ENCODE data around the gene SLC9A3.

SLC9A3 gene

DNA sequence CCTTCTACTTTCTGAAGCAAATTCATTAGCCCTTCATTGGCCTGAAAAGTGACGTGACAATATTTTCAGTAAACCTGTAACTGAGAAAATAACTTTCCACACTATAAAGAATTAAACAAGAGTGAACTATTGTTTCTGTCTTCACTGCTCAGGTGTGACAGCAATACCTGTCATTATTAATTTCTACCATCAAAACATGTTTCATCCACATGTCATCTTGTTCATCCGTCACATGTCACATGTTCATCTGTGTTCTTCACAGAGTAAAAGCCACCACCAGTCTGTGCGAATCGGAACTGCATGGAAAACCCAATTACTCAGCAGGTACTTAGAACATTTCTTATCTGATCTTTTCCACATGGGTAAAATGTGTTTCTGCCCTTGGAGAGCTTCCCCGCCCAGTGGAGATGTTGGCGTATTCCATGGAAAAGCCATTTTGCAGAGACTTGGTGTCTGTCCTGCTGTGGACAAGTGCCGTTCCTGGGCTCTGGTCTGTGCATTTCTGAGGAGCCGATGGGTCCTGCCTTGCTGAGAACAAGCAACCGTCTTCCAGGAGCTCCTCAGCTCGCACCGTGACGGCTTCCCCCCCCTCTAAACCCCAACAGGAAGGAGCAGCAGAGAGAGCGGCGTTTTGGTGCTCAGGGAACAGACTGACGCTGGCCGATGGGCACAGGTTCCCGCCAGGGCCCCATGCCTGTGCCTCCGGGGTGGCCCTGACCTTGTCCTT lies 91.9 kb downstream of the SLC9A3 start:
- no peak for DNase-seq (ENCODE audit: low read depth in 2 of 2, low spot score in 1 of 2)

DNA sequence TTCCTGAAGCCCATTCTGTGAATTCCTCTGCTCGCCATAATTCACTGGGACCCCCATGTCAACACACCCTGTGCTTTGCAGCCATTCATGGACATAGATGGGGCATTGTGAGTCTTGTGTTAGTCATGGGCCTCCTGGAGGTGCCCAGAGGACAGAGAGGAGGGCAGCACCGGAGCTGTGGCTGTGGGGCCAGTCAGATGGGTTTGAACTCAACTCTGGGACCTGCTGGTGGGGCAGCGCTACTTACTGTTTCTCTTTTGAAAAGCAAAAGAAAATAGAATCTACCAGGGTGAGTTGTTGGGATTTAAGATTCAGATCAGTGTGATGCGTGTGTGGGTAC lies 92.6 kb downstream of the SLC9A3 start:
- DNase-seq (ENCODE audit: low read depth in 2 of 2, low spot score in 1 of 2) = no peak

- no peak for DNase-seq (ENCODE audit: low read depth in 2 of 2, low spot score in 1 of 2)
Measured at GRCh38 chr5:431001-431710, 93.1 kb downstream of the SLC9A3 start.

DNA sequence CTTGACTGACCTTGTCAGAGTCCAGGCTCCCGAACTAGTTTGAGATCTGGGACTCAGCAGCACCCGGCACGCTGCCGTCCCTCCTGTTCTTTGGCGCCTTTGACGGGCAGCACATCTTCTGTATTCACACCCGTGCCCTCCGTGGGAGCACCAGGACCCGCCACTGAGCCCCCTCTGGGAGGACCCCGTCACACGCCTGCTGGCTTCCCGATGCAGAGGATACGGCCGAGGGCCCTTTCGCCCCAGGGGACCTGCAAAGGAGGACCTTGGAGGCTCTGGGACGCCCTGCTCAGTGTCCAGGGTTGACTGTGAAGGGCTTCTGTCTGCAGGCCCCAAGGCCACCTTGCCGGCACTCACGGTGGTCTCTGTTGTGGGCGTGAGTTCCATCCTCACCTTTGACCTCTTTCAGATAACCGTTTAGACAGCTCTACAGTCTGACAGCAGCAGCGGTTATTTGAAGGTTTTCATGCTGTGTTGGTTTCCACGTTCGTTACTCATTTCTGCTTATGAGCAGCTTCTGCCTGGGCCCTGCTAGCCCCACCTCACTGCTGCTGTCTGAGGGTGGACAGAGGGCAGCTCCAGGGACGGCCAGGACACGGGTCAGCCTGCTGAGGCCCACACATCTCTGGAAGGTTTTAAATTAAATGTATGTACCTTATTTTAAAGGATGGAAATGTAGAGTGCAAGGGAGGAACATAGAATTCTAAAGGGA lies 93.9 kb downstream of the SLC9A3 start:
- no peak for DNase-seq (ENCODE audit: low read depth in 2 of 2, low spot score in 1 of 2)

GRCh38 chr5:429453-430188 lies 94.6 kb downstream of the SLC9A3 start:
- DNase-seq (ENCODE audit: low read depth in 2 of 2, low spot score in 1 of 2) = no peak

DNA sequence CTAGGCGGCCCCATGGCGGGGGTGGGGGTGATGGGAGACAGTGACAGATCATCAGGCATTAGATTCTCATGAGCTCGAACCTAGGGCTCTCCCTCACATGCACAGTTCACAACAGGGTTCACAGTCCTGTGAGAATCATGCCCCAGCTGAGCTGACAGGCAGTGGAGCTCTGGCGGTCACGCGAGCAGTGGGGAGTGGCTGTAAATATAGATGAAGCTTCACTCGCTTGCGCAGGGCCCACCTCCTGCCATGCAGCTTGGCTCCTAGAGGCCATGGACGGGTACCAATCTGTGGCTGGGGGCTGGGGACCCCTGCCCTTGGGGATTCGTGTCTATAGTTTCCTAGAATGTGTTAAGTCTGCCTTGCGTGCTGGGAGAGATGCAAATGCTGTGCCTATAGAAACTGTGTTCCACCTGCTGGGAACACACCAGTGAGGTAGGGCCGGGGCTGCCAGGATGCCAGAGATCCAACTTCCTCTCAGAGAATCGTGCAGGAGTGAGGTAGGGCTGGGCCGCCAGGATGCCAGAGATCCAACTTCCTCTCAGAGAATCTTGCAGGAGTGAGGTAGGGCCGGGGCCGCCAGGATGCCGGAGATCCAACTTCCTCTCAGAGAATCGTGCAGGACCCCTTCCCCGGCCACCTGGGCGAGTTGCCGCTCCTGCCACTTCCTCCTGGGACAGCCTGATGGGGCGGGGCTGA lies 95.3 kb downstream of the SLC9A3 start:
- DNase-seq (ENCODE audit: low read depth in 2 of 2, low spot score in 1 of 2) = no peak

DNA sequence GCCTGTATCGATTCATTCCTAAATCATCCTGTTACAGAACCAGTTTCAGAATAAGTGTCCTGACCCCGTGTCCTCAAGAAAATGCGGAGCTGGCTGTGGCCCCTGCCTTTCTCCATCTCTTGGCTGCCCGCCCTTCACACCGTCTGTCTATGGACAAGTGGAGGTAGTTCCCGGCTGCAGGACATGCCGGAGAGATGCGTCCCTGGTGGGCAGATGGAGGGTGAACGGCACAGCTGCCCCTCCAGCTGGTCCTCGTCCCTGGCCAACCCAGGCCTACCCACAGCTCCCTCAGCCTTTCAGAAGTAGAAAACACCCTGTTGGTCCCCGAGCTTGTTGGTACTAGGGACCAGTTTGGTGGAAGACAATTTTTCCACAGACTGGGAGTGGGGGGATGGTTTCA lies 96.0 kb downstream of the SLC9A3 start:
- DNase-seq (ENCODE audit: low read depth in 2 of 2, low spot score in 1 of 2) = no peak

- no peak for DNase-seq (ENCODE audit: low read depth in 2 of 2, low spot score in 1 of 2)
Measured at GRCh38 chr5:427415-428087, 96.7 kb downstream of the SLC9A3 start.

- DNase-seq (ENCODE audit: low read depth in 2 of 2, low spot score in 1 of 2) = no peak
Measured at GRCh38 chr5:426392-426976, 97.8 kb downstream of the SLC9A3 start.

DNA sequence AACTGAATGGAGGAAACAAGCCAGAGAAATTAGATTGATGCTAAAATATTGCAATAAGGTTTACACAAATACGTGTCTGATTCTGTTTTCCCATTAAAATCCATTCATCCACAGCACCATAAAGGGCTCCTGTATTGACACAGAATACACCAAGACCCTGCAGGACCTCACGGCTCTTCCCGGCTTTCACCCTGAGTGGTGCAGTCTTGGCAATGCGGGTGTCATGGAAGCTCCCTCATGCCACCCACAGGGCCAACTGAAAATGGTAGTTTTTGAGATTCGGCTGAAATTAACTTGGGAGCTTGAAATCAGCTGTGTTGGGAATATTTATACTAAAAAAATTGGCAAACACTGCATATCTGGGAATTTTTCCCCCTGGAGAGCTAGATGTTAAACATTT lies 98.5 kb downstream of the SLC9A3 start:
- DNase-seq (ENCODE audit: low read depth in 2 of 2, low spot score in 1 of 2) = no peak

DNA sequence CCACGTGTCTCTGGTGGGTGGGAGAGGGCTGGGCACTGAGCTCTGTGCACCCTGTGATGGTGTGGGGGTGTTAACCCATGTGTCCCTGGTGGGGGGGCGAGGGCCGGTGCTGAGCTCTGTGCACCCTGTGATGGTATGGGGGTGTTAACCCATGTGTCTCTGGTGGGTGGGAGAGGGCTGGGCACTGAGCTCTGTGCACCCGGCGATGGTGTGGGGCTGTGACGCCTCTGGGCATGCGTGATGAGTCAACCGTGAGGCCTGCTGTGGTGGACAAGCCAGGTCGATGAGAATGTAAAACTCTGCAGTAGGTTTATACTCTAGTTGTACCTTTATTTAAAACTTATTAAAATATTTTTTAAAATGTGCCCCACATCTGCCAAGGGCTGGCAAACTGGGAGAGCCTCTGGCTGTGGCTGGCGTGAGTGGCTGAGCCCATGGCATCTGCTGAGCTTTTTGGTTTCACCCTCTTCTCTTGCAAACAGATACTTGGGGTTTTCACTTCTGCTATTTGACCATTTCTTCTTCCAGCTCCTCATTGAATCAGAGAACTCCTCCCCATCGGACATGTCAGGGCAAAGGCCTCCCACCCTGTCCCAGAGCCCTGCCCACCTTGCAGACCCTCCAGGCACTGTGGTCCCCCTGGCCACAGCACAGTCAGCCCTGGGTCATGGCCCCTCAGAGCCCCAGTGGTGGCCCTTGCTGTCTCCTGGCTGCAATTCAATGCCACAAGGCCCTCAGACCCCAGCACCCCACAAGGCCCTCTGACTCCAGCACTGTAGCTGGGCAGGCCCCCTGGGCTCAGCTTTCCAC lies 99.7 kb downstream of the SLC9A3 start:
- DNase-seq (ENCODE audit: low read depth in 2 of 2, low spot score in 1 of 2) = no peak

DNA sequence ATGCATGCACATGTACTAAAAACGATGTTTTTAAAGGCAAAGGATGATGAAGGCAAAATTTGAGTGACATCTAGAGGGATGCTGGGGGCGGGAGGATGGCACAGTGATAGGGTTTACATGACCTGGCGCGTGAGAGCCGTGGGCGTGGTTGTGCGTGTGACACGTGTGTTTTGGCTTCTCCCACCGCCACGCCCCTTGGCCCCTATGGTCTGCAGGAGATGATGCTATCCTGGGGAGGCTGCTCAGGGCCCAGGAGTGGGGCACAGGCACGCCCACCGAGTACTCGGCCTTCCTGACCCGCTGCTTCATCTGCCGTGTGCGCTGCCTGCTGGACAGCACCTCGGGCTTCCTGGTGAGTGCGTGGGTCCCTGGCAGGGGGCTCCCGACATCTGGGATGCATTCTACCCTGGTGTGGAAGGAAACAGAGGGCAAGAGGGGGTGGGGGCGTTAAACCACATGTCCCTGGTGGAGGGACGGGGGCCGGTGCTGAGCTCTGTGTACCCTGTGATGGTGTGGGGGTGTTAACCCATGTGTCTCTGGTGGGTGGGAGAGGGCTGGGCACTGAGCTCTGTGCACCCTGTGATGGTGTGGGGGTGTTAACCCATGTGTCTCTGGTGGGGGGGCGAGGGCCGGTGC lies 100.5 kb downstream of the SLC9A3 start:
- no peak for DNase-seq (ENCODE audit: low read depth in 2 of 2, low spot score in 1 of 2)

GRCh38 chr5:423233-423565 lies 101.0 kb downstream of the SLC9A3 start:
- no peak for DNase-seq (ENCODE audit: low read depth in 2 of 2, low spot score in 1 of 2)

DNA sequence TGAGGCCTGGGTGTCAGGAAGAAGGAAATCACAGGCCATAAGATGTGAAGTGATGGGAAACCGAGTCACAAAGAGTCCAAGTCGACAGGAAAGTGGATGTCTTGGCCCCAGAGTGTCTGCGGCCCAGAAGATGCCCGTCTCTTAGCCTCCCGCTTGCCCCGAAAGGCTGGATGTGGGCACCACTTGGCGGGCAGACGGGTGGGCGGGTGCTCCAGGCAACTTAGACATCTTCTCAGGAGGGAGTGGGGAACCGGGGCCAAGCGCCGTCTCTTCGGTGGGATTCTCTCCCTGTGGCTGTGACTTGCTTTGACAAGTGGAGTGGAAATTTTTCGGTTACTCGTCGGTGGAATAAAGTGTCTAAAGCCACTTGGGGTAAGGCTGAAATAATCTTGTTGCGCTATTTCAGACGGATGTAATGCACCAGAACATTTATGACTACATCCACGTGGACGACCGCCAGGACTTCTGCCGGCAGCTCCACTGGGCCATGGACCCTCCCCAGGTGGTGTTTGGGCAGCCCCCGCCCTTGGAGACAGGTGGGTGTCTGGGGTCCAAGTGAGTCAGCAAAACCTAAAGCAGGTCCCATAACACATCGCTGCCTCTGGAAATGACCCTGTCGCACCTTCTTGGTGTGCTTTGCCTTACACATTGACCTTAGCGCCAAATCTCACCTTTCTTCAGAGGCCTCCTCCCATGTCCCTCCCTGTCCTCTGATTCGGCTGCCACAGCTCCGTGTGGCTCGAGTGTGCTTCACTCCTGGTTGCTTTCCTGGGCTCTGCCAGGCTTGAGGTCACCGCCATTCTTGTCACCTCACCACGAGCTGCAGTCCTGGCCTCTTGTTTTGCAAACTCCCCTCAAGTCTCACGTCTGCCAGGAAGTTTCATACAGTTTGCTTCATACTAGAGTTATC lies 101.7 kb downstream of the SLC9A3 start:
- no peak for DNase-seq (ENCODE audit: low read depth in 2 of 2, low spot score in 1 of 2)

DNA sequence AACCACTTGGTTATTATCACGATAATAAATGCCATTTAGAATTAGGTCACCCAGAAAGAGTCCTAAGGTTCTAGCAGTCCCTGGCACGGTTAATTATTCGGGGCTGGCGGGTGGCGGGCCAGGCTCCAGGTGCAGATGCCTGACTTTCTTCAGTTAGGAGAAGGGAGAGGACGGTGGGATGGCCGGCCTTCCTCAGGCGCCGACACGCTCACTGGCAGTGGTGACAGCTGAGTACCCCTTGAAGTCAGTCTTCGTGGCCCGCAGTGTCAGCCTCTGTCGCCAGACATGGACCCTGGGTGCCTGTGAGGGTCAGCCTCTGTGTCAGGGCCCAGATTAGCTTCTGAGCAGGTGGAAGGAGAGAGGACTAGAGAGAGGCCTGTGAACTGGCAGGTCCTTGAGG lies 102.3 kb downstream of the SLC9A3 start:
- no peak for DNase-seq (ENCODE audit: low read depth in 2 of 2, low spot score in 1 of 2)

DNA sequence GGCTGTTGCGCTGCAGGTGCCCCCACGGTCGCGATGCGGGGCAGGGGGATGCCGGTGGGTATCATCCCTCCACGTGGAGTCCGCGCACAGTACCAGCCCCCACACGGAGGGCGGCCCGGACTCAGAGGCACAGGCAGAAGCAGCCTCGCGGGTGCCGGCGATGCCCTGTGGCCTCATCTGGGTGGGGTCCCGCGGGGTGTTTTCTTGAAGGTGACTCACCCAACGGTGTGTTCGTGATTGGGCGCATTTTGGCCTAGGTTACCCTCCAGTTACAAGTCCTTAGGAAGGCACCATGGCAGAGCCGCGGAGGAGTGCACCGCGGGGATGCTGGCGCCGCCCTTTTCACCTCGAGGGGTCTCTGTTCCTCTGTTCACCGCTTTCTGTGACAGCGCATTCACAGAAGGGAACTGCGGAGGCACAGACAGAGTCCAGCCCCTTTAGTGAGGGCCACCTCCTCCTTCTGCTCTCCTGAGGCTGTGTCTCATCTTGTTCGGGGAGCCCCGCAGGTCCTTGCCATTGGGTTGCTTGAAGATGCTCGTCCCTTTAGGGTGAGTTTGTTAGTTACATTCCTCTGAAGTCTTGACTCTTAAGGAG lies 102.9 kb downstream of the SLC9A3 start:
- DNase-seq (ENCODE audit: low read depth in 2 of 2, low spot score in 1 of 2) = no peak

- no peak for DNase-seq (ENCODE audit: low read depth in 2 of 2, low spot score in 1 of 2)
Measured at GRCh38 chr5:420632-421286, 103.5 kb downstream of the SLC9A3 start.
